Activated T-cell treated with anti-CD3 and anti-CD28 coated beads for 24 hours (primary cell): ENCODE measurements around the gene PIK3R3.

Source experiments
- DNase-seq: peaks from one replicate; pipeline ENCODE4 v3.0.0-alpha.2; 2020; ENCODE audit warnings: low read depth

Gene PIK3R3

GRCh38 chr1:46157916-46158311, 25.5 kb upstream of the PIK3R3 start:
- no peak for DNase-seq

DNA sequence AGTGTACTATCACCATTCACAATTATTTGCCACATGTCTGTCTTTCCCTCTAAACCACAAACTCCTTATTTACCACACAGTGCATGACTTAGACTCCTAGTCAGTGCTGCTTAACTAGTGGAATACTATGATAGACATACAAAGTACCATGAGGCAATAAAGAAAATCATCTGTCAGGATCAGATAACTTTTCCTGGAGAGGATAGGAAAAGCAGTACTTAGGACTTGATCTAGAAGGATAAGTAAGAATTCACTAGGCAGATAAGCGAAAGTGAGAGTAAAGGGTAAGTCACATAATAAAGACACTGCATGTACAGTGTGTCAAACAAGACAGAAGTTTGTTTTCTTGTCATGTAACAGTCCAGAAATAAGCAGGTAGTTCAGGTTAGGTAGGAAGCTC, 21.3 kb upstream of the PIK3R3 start:
- DNase-seq, result no peak

GRCh38 chr1:46153228-46153627, 20.8 kb upstream of the PIK3R3 start:
- DNase-seq, result no peak

- no peak for DNase-seq
Measured at GRCh38 chr1:46152016-46152415, 19.6 kb upstream of the PIK3R3 start.

- DNase-seq, result no peak
Measured at GRCh38 chr1:46150085-46150484, 17.7 kb upstream of the PIK3R3 start.

DNA sequence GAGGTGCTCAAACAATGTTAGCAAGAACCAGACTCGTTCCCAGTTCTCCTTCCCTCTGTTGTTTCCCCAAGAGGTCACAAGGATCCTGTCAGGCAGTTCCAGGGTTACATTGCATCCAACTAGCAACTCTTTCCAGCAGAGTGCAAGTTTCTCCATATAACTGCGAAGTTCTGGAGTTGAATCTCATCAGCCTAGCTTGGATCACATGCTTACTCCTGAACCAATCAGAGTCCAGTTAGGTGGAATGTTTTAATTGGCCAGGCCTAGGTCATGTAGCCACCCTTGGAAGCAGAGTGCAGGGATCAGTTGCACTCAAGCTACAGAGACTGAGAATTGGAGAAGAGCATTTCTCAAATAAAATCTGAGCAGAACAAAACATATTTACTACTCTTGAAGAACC, 15.9 kb upstream of the PIK3R3 start:
- DNase-seq, result no peak

GRCh38 chr1:46137916-46138315, 5.5 kb upstream of the PIK3R3 start:
- no peak for DNase-seq

GRCh38 chr1:46136711-46137110, 4.3 kb upstream of the PIK3R3 start:
- no peak for DNase-seq

DNA sequence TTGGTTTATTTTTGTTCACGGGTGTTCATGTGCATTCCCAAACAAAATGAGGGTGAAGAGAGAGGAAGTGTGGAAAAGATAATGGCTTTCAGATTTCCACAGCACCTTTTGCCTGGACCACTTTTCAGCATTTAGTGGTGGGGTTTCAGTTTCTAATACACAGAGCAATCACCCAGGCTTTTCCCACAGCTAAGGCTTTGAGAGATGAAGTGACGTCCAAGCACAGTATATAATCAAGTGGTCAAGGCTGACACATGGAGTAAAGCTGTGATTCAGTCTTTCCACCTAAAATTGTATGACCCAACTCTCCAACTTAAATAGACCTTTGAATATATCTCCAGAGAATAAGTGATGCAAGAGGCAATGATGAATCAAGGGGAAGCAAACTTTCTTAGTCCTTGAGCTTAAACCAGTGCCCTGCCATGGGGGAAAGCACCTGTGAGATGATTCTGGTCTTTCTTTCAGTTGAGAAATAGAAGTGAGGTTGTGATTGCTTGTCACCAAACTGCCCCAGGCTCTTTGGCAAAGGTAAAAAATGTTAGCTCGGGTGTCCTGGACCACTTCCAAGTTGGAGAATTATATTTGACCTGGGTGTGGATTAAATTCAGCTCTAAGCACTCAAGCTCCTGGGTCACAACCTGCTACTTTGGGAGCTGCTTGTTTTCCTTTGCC, 2.4 kb upstream of the PIK3R3 start:
- no peak for DNase-seq

- no peak for DNase-seq
Measured at GRCh38 chr1:46133781-46134350, 1.4 kb upstream of the PIK3R3 start.

GRCh38 chr1:46133181-46133658, 791 bp upstream of the PIK3R3 start:
- no peak for DNase-seq

DNA sequence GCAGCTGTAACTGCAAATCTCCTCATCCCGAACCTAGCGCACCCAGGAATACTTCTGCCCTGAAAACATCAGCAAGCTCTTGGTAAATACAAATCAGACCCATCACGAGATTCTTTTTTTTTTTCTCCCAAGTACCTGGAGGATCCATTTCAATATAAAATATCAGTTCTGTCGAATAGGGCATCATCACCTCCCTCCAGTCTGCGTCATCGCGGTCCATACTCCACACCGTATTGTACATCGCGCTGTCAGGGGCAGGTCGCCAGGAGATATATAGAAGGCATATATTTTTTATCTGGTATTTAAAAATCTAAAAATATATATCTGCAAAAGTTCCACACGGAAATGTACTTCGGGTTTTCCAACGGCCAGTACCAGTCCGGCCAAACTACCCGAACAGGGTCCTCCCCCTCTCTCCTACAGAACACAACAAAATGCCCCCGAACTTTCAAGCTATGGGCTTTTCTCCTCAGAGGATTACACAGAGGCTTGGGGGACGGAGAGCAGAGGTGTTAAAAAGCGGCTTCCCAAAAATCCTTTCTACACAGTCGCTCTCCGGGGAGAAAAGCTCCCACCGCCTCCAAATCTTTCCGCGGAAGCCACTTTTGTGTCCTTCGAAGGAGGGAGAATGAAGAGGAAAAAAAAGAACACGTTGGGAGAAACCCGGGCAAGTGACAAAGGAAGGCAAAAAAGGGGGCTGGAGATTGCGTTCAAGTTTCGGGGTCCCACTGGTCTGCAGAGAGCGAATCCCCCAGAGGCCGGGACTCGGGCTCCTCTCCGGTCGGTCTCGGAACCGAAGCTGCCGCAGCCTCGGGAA, 509 bp downstream of the PIK3R3 start:
- DNase-seq, result peak; percentile 11

- no peak for DNase-seq
Measured at GRCh38 chr1:46131093-46131492, 1.3 kb downstream of the PIK3R3 start.

GRCh38 chr1:46130606-46131005, 1.8 kb downstream of the PIK3R3 start:
- DNase-seq, result no peak

DNA sequence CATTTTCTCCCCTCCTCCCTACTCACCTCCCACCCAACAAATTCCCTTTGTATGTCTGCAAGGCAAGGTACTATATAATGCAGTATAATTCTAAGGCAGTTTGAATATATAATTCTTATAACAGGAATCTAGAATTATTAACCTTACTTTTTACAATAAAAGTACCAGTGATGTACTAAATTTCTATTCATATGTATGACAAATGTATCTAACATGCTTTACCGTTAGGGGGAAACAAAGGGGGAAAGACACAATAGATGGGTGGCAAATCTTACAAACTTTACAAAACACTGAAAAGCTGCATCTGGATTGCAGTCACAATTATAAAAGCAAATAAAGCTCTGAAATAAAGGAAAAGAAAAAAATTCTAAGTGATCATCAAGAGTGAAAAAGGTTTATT, 2.3 kb downstream of the PIK3R3 start:
- no peak for DNase-seq

DNA sequence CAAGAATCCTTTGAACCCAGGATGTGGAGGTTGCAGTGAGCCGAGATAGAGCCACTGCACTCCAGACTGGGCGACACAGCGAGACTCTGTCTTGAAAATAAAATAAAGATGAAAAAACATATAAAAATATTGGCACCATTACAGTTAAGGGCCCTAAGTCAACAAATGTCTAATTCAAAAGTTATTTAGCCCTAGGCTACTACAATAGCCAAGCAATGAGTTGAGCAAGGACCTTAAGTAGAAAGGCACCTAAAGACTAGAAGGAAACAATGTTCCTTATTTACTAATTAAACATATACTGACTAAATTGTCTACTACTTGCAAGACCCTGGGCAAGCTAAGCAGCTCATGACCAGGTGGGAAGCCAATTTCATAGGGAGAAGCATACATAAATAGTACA, 4.1 kb downstream of the PIK3R3 start:
- no peak for DNase-seq

GRCh38 chr1:46118856-46119255, 13.6 kb downstream of the PIK3R3 start:
- no peak for DNase-seq

GRCh38 chr1:46117810-46118494, 14.5 kb downstream of the PIK3R3 start:
- no peak for DNase-seq

DNA sequence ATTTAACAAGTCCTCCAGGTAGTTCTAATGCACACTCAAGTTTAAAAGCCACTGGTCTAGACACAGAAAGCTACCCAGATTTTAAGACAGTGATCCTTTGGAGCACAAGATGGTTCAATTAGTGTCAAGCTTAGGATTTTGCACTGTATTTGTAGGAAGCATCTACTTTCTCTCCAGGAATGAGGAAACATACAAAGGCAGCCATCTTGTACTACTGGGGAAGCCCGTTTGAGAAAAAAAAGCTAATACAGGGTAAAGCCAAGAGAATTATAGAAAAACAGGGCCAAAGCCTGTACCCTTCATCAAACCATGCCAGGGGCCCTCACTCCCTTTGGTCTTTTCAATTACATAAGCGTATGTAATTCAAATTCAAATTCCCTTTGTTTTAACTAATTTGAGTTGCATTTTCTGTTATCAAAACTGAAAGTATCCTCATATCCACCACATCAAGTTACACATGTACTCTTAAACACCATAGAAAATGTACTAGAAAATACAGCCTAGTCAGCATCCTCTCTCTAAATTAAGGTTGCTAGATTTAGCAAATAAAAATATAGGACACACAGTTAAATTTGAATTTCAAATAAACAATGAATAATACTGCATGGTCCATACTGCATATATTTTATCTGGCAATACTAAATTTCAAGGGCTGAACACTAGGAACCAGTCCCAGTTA, 17.4 kb downstream of the PIK3R3 start:
- no peak for DNase-seq

GRCh38 chr1:46113948-46114347, 18.5 kb downstream of the PIK3R3 start:
- DNase-seq, result no peak

DNA sequence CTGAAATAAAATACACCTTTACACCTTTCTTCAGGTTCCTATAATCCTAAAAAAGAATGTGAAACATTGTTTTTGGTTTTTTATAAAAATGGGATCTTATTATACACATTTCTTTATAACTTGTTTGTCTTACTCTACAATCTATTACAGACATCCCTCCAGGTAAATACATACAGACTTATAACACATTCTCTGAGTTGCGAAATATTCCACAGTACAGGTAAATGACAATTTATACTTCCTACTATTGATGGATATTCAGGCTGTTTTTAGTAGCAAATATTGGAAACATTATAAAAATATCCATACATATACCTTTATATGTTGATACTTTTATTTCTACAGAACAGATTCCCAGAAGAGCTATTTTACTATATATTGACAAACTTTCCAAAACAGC, 20.3 kb downstream of the PIK3R3 start:
- no peak for DNase-seq

GRCh38 chr1:46110521-46110920, 21.9 kb downstream of the PIK3R3 start:
- DNase-seq, result no peak
